Measurements from ENCODE around the gene IFNAR2.
"Not testable (repeated sequence)": the region's sequence is repeated elsewhere in the genome, so short reads cannot be mapped to it uniquely, and the experiment has no call there.

IFNAR2 gene

GRCh38 chr21:33219300-33219699 lies 10.4 kb upstream of the IFNAR2 start:
- DNase-seq: no peak

GRCh38 chr21:33219954-33220353 lies 9.8 kb upstream of the IFNAR2 start:
- no peak for DNase-seq

- not testable (repeated sequence) for DNase-seq
Measured at GRCh38 chr21:33225376-33225775, 4.4 kb upstream of the IFNAR2 start.

GRCh38 chr21:33228455-33228854 lies 1.3 kb upstream of the IFNAR2 start:
- no peak for DNase-seq

- DNase-seq: no peak
Measured at GRCh38 chr21:33229099-33229783, 497 bp upstream of the IFNAR2 start.

- no peak for DNase-seq
Measured at GRCh38 chr21:33230545-33231324, 997 bp downstream of the IFNAR2 start.

- no peak for DNase-seq
Measured at GRCh38 chr21:33231526-33231925, 1.8 kb downstream of the IFNAR2 start.

GRCh38 chr21:33232291-33233034 lies 2.7 kb downstream of the IFNAR2 start:
- DNase-seq: no peak

- no peak for DNase-seq
Measured at GRCh38 chr21:33234635-33235520, 5.1 kb downstream of the IFNAR2 start.

GRCh38 chr21:33236013-33236686 lies 6.4 kb downstream of the IFNAR2 start:
- DNase-seq: no peak

GRCh38 chr21:33236766-33237165 lies 7.0 kb downstream of the IFNAR2 start:
- no peak for DNase-seq

- DNase-seq: no peak
Measured at GRCh38 chr21:33237486-33237885, 7.7 kb downstream of the IFNAR2 start.

- no peak for DNase-seq
Measured at GRCh38 chr21:33238146-33238545, 8.4 kb downstream of the IFNAR2 start.

- no peak for DNase-seq
Measured at GRCh38 chr21:33238565-33239255, 9.0 kb downstream of the IFNAR2 start.

- DNase-seq: not testable (repeated sequence)
Measured at GRCh38 chr21:33239559-33240127, 9.9 kb downstream of the IFNAR2 start.

GRCh38 chr21:33240404-33240803 lies 10.7 kb downstream of the IFNAR2 start:
- no peak for DNase-seq

- DNase-seq: no peak
Measured at GRCh38 chr21:33241846-33242245, 12.1 kb downstream of the IFNAR2 start.

GRCh38 chr21:33242846-33243245 lies 13.1 kb downstream of the IFNAR2 start:
- not testable (repeated sequence) for DNase-seq

- DNase-seq: no peak
Measured at GRCh38 chr21:33244082-33244778, 14.5 kb downstream of the IFNAR2 start.

- DNase-seq: no peak
Measured at GRCh38 chr21:33244779-33245105, 15.0 kb downstream of the IFNAR2 start.

All from NCI-H1048 (cell line).